ENCODE results near the gene ARRB1.

DNA sequence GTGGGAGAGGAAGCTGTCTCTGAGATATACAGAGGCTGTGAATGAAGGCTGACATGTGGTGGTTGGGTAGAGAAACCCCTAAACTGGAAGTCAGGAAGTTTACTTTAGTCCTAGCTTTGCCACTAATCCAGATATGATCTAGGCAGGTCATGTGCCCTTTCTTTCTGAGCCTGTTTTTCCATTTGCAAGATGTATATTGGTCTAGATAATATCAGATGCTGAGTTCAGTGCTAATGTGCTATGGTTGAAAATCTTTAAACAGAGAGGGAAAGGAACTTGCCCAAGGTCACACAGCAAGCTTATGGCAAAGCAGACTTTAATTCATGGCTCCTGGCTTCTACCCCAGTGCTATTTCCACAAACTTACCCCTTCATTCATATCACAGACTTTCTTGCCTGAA lies 136.6 kb downstream of the ARRB1 start:
- TF ChIP-seq, protein P1, sequence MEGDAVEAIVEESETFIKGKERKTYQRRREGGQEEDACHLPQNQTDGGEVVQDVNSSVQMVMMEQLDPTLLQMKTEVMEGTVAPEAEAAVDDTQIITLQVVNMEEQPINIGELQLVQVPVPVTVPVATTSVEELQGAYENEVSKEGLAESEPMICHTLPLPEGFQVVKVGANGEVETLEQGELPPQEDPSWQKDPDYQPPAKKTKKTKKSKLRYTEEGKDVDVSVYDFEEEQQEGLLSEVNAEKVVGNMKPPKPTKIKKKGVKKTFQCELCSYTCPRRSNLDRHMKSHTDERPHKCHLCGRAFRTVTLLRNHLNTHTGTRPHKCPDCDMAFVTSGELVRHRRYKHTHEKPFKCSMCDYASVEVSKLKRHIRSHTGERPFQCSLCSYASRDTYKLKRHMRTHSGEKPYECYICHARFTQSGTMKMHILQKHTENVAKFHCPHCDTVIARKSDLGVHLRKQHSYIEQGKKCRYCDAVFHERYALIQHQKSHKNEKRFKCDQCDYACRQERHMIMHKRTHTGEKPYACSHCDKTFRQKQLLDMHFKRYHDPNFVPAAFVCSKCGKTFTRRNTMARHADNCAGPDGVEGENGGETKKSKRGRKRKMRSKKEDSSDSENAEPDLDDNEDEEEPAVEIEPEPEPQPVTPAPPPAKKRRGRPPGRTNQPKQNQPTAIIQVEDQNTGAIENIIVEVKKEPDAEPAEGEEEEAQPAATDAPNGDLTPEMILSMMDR (IDR thresholded peaks at IDR 0.05; ENCODE audit: low read length), result no peak
- no peak for TF ChIP-seq EZH2 (IDR thresholded peaks at IDR 0.05; ENCODE audit: borderline replicate concordance, low read length)

Data from OCI-LY1 (cell line).